HepG2 (cell line): Measurements from ENCODE around the gene C11orf24. TPM values are rescaled to one million over a fixed set of nuclear protein-coding genes. Genes with fewer than 3 reads are reported as not detected.

Experiments
- ATAC-seq: fragments of 200-7000 bp; cut with Tn5 transposase; 3 replicates; pipeline ENCODE4 v1.9.1; 2020; ENCODE audit warnings: mild to moderate bottlenecking, moderate library complexity
- BruUV-seq: library from RNA; stranded (reverse); fragments of 400-500 nt; replicated peaks from 2 replicates; lab custom pipeline; 2021; lab: Mats Ljungman, UMichigan
- CTCF ChIA-PET: fragments of 300-600 bp; formaldehyde crosslinking; extraction: SDS; loops from one replicate; lab custom pipeline; 2021; ENCODE audit warnings: low total read pairs, inconsistent platforms, low intra/inter-chr PET ratio; lab: Yijun Ruan, JAX
- POLR2A ChIA-PET: fragments of 350-600 bp; sonication (Branson Sonifier 250); formaldehyde crosslinking; loops from one replicate; lab custom pipeline; 2020; ENCODE audit warnings: antibody characterized with exemption, inconsistent platforms; lab: Yijun Ruan, JAX
- DNase-seq: peaks from one replicate; pipeline ENCODE4 v3.0.0-alpha.2; 2015; ENCODE audit warnings: low spot score
- FAIRE-seq: peaks from 3 replicates; lab custom pipeline; 2011; peaks lifted over from hg19 to GRCh38; lab: Jason Lieb, UNC
- H2AFZ ChIP-seq: one replicate; pipeline ENCODE4 v1.6.1; 2011; ENCODE audit warnings: low read length, inconsistent platforms
- H3K27ac ChIP-seq: fragments of 300-600 bp; 3 replicates; pipeline ENCODE4 v1.8.0; 2011; ENCODE audit warnings: mixed run types, mild to moderate bottlenecking, mixed read lengths, low read length, inconsistent platforms; ENCODE audit not compliant: insufficient read depth; ENCODE audit errors: extremely low read length
- H3K27me3 ChIP-seq, 2 experiments: fragments of 200-600 bp in 1 of 2; 2 replicates in 1 of 2; 3 replicates in 1 of 2; pipeline versions ENCODE4 v1.6.0 to v1.8.0; 2011; ENCODE audit warnings: low read length in 2 of 2, mild to moderate bottlenecking in 2 of 2, moderate library complexity in 2 of 2, inconsistent platforms in 1 of 2; ENCODE audit not compliant: insufficient read depth in 2 of 2, control insufficient read depth in 1 of 2
- H3K36me3 ChIP-seq, 2 experiments: fragments of 200-600 bp in 1 of 2; replicated peaks in 1 of 2; 2 replicates in 1 of 2; 3 replicates in 1 of 2; pipeline versions ENCODE4 v1.5.1 to v1.8.0; 2011; ENCODE audit warnings: low read length in 2 of 2, inconsistent platforms in 1 of 2; ENCODE audit not compliant: insufficient read depth in 2 of 2, control insufficient read depth in 1 of 2
- H3K4me1 ChIP-seq: 2 replicates; pipeline ENCODE4 v1.5.1; 2012; ENCODE audit warnings: low read length, inconsistent platforms; ENCODE audit not compliant: insufficient read depth
- H3K4me2 ChIP-seq: 2 replicates; pipeline ENCODE4 v1.6.0; 2011; ENCODE audit warnings: low read depth, low read length, inconsistent platforms
- H3K4me3 ChIP-seq, 3 experiments: fragments of 200-600 bp in 1 of 3; sonication (generic), shearing (Covaris generic) in 1 of 3; replicated peaks in 1 of 3; 2 replicates each; pipeline ENCODE4 v1.5.1; 2011 to 2016; ENCODE audit warnings: low read length in 3 of 3, inconsistent platforms in 2 of 3, low read depth in 2 of 3, mild to moderate bottlenecking in 2 of 3, control low read depth in 1 of 3, mixed read lengths in 1 of 3; ENCODE audit not compliant: insufficient read depth in 1 of 3
- H3K79me2 ChIP-seq: one replicate; pipeline ENCODE4 v1.6.1; 2011; ENCODE audit warnings: low read length, inconsistent platforms; ENCODE audit not compliant: insufficient read depth
- H3K9ac ChIP-seq: 2 replicates; pipeline ENCODE4 v1.6.0; 2011; ENCODE audit warnings: mild to moderate bottlenecking, low read depth, low read length, inconsistent platforms; ENCODE audit not compliant: insufficient read depth
- H3K9me3 ChIP-seq: 2 replicates; pipeline ENCODE4 v1.5.1; 2012; ENCODE audit warnings: mild to moderate bottlenecking, low read length
- H4K20me1 ChIP-seq: 2 replicates; pipeline ENCODE4 v1.6.0; 2011; ENCODE audit warnings: inconsistent platforms, mild to moderate bottlenecking, low read length, moderate library complexity; ENCODE audit not compliant: insufficient read depth
- NBN ChIP-seq: fragments of 450-650 bp; conservative IDR thresholded peaks from 2 replicates; pipeline ENCODE4 v1.6.1; 2017
- NFYB ChIP-seq: sonication (generic); formaldehyde crosslinking; IDR thresholded peaks from 2 replicates; pipeline ENCODE4 v1.4.0; 2020; ENCODE audit warnings: missing genetic modification reagents
- NR2F1 ChIP-seq, 2 experiments: fragments of 450-650 bp in 1 of 2; formaldehyde crosslinking in 1 of 2; IDR thresholded peaks; 2 replicates each; pipeline versions ENCODE4 v1.5.0 to v1.6.1; 2016 to 2020; ENCODE audit warnings: mild to moderate bottlenecking in 1 of 2, missing compliant biosample characterization in 1 of 2, missing genetic modification reagents in 1 of 2, moderate library complexity in 1 of 2
- PHF5A ChIP-seq: IDR thresholded peaks from one replicate; pipeline ENCODE4 v1.6.1; 2018; ENCODE audit warnings: low read depth, missing genetic modification reagents; ENCODE audit not compliant: unreplicated experiment
- TAF1 ChIP-seq: sonication (generic); formaldehyde crosslinking; IDR thresholded peaks from 2 replicates; pipeline ENCODE4 v1.4.0; 2020; ENCODE audit warnings: missing genetic modification reagents
- TBX3 ChIP-seq: fragments of 450-650 bp; IDR thresholded peaks from 2 replicates; pipeline ENCODE4 v1.6.1; 2017; ENCODE audit warnings: antibody characterized with exemption, mild to moderate bottlenecking, inconsistent platforms, borderline replicate concordance
- YEATS2 ChIP-seq: sonication (generic); formaldehyde crosslinking; IDR thresholded peaks from 2 replicates; pipeline ENCODE4 v1.4.0; 2020; ENCODE audit warnings: missing genetic modification reagents, borderline replicate concordance
- ZNF335 ChIP-seq: sonication (generic); formaldehyde crosslinking; IDR thresholded peaks from 2 replicates; pipeline ENCODE4 v1.4.0; 2020; ENCODE audit warnings: missing genetic modification reagents
- ZNF883 ChIP-seq: sonication (generic); formaldehyde crosslinking; IDR thresholded peaks from 2 replicates; pipeline ENCODE4 v1.5.1; 2020; ENCODE audit warnings: mild to moderate bottlenecking, missing genetic modification reagents; ENCODE audit errors: not compliant biosample characterization
- WGBS: methylation state at CpG from one replicate; pipeline ENCODE4 v1.1.6; 2017; ENCODE audit warnings: low lambda C conversion rate; 5-methylcytosine and 5-hydroxymethylcytosine counted together
- in situ Hi-C: cut with HindIII; loops from 2 replicates; pipeline ENCODE4 v1.10.0; 2017; ENCODE audit warnings: low pct_unique_long_range_greater_than_20kb; ENCODE audit not compliant: extremely low pct_ligation_motif_present
- intact Hi-C: fragments of 100-400 bp; cut with micrococcal nuclease; formaldehyde crosslinking; loops from one replicate; pipeline ENCODE4 v1.10.0; 2022; ENCODE audit not compliant: unreplicated experiment
- polyA plus RNA-seq, 8 experiments: library from polyadenylated mRNA; depleted of rRNA in 3 of 8; stranded (reverse) in 7 of 8; unstranded in 1 of 8; fragments of >200 nt; fragmentation: Illumina TruSeq in 4 of 8; extraction: Trizol in 4 of 8; gene quantifications; 2 replicates each; pipeline versions ENCODE4 v1.2.1 to v1.2.3, GENCODE V29; 2011 to 2016; ENCODE audit warnings: low read depth in 4 of 8, missing spikeins in 1 of 8, mixed read lengths in 1 of 8; ENCODE audit not compliant: insufficient read depth in 1 of 8
- total RNA-seq, 5 experiments: library from RNA; depleted of rRNA; stranded (reverse); fragments of >200 nt; fragmentation: Illumina TruSeq; extraction: Trizol; gene quantifications; 2 replicates each; pipeline ENCODE4 v1.2.3, GENCODE V29; 2016; ENCODE audit warnings: low read depth in 1 of 5
- TF ChIP-seq, protein P1 (sequence below): sonication (generic); formaldehyde crosslinking; IDR thresholded peaks from 2 replicates; pipeline ENCODE4 v1.5.0; 2020; ENCODE audit warnings: missing genetic modification reagents
- TF ChIP-seq, protein P2 (sequence below): sonication (generic); formaldehyde crosslinking; IDR thresholded peaks from 2 replicates; pipeline ENCODE4 v1.9.0; 2021; ENCODE audit warnings: missing genetic modification reagents, mild to moderate bottlenecking, borderline replicate concordance
- TF ChIP-seq, protein P3 (sequence below): sonication (generic); formaldehyde crosslinking; IDR thresholded peaks from 2 replicates; pipeline ENCODE4 v1.4.0; 2020; ENCODE audit warnings: missing genetic modification reagents
- TF ChIP-seq, protein P4 (sequence below): sonication (generic); formaldehyde crosslinking; IDR thresholded peaks from 2 replicates; pipeline ENCODE4 v1.5.1; 2020; ENCODE audit warnings: missing genetic modification reagents, mild to moderate bottlenecking, borderline replicate concordance
- TF ChIP-seq, protein P5 (sequence below): IDR thresholded peaks from 2 replicates; pipeline ENCODE4 v1.6.1; 2016; ENCODE audit warnings: missing biosample characterization, missing genetic modification reagents, low read depth

C11orf24 gene
- total and polyA plus RNA-seq, 2 of the 13 experiments (the other 11 are each of a cell fraction or from before 2014, with no cell fraction given) = 52.9 to 55.5 TPM

DNA sequence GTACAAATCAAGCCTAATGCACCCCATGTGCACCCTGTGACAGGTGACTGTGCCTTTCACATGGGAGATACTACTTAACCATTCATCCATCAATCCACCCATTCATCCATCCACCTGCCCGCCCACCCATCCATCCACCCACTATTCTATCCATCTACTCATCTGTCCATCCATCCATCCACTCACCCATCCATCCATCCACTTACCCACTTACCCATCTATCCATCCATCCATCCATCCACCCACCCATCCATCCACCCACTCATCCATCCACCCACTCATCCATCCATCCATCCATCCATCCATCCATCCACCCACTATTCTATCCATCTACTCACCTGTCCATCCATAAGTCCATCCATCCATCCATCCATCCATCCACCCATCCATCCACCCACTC, 7.5 kb downstream of the C11orf24 start (continued):
- TF ChIP-seq, protein P1, sequence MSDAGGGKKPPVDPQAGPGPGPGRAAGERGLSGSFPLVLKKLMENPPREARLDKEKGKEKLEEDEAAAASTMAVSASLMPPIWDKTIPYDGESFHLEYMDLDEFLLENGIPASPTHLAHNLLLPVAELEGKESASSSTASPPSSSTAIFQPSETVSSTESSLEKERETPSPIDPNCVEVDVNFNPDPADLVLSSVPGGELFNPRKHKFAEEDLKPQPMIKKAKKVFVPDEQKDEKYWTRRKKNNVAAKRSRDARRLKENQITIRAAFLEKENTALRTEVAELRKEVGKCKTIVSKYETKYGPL = no peak

DNA sequence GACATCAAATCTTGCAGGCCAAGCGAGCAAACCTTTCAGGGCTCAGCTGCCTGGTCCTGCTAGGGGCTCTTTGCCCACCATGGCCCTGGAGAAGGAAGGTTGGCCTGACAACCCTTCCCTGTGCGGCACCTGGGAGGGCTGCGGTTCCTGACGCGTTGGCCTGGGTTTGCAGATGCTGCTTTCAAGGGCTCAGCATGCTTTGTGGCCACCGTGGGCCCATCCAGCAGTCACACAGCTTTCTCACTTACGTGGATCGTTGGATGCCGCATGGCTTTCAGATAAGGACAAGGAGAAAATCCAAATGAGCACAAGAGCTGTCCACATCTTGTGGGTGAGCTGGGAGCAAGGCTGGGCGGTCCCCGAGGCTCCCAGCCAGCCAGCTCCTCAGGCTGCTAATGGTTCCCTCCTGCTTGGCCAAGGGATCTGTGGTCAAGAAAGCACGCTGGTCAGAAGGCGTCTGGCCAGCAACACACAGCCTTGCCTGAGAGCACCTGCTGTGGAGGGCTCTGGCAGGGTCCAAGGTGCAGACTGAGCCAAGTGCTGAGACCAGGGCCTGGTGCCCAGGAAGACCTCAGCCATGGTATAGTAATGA, 8.2 kb downstream of the C11orf24 start:
- CTCF ChIA-PET = no interaction called here
- 95% methylated on average over 11 of the region's 13 CpGs for WGBS
- TF ChIP-seq ZNF335 (no peak), NFYB (CRISPR knock-in tag) (no peak), TBX3 (no peak), YEATS2 (CRISPR knock-in tag) (no peak), ZNF883 (CRISPR knock-in tag) (no peak), TAF1 (CRISPR knock-in tag) (no peak), PHF5A (CRISPR knock-in tag) (no peak), NR2F1 (CRISPR knock-in tag; IDR thresholded peaks at IDR 0.05) (no peak), NBN (no peak)
- TF ChIP-seq, protein P2, sequence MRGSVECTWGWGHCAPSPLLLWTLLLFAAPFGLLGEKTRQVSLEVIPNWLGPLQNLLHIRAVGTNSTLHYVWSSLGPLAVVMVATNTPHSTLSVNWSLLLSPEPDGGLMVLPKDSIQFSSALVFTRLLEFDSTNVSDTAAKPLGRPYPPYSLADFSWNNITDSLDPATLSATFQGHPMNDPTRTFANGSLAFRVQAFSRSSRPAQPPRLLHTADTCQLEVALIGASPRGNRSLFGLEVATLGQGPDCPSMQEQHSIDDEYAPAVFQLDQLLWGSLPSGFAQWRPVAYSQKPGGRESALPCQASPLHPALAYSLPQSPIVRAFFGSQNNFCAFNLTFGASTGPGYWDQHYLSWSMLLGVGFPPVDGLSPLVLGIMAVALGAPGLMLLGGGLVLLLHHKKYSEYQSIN (CRISPR knock-in tag) = no peak
- TF ChIP-seq, protein P3, sequence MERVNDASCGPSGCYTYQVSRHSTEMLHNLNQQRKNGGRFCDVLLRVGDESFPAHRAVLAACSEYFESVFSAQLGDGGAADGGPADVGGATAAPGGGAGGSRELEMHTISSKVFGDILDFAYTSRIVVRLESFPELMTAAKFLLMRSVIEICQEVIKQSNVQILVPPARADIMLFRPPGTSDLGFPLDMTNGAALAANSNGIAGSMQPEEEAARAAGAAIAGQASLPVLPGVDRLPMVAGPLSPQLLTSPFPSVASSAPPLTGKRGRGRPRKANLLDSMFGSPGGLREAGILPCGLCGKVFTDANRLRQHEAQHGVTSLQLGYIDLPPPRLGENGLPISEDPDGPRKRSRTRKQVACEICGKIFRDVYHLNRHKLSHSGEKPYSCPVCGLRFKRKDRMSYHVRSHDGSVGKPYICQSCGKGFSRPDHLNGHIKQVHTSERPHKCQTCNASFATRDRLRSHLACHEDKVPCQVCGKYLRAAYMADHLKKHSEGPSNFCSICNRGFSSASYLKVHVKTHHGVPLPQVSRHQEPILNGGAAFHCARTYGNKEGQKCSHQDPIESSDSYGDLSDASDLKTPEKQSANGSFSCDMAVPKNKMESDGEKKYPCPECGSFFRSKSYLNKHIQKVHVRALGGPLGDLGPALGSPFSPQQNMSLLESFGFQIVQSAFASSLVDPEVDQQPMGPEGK (CRISPR knock-in tag) = no peak
- TF ChIP-seq, protein P4, sequence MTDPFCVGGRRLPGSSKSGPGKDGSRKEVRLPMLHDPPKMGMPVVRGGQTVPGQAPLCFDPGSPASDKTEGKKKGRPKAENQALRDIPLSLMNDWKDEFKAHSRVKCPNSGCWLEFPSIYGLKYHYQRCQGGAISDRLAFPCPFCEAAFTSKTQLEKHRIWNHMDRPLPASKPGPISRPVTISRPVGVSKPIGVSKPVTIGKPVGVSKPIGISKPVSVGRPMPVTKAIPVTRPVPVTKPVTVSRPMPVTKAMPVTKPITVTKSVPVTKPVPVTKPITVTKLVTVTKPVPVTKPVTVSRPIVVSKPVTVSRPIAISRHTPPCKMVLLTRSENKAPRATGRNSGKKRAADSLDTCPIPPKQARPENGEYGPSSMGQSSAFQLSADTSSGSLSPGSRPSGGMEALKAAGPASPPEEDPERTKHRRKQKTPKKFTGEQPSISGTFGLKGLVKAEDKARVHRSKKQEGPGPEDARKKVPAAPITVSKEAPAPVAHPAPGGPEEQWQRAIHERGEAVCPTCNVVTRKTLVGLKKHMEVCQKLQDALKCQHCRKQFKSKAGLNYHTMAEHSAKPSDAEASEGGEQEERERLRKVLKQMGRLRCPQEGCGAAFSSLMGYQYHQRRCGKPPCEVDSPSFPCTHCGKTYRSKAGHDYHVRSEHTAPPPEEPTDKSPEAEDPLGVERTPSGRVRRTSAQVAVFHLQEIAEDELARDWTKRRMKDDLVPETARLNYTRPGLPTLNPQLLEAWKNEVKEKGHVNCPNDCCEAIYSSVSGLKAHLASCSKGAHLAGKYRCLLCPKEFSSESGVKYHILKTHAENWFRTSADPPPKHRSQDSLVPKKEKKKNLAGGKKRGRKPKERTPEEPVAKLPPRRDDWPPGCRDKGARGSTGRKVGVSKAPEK = no peak
- TF ChIP-seq, protein P5, sequence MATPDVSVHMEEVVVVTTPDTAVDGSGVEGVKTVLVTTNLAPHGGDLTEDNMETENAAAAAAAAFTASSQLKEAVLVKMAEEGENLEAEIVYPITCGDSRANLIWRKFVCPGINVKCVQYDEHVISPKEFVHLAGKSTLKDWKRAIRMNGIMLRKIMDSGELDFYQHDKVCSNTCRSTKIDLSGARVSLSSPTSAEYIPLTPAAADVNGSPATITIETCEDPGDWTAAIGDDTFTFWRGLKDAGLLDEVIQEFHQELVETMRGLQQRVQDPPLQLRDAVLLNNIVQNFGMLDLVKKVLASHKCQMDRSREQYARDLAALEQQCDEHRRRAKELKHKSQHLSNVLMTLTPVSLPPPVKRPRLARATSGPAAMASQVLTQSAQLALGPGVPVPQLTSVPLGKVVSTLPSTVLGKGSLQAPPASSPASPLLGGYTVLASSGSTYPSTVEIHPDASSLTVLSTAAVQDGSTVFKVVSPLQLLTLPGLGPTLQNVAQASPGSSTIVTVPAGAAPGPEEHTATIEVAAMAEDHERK (CRISPR knock-in tag) = no peak

More for the DNA sequence above, 8.2 kb downstream of the C11orf24 start:
- ATAC-seq = no peak
- no TSS peak for BruUV-seq
- H3K9ac ChIP-seq = no peak overlapping the region
- no peak overlapping the region for H3K27ac ChIP-seq
- POLR2A ChIA-PET = interaction anchor here (1.3 kb wide), 1 partner anchor 34 kb away, joined by 5 read pairs; no protein-coding TSS in a partner anchor
- H3K4me3 ChIP-seq = no peak overlapping the region
- in situ Hi-C loops (no loop called here), intact Hi-C loops (no loop called here)
- H2AFZ ChIP-seq = no peak overlapping the region
- H3K27me3 ChIP-seq = no peaks in the 10 kb centered on the region
- no peaks in the 10 kb centered on the region for H3K9me3 ChIP-seq
- no peak for FAIRE-seq
- no peak overlapping the region for H3K4me2 ChIP-seq
- peaks cover 24 to 64% of the 10 kb centered on the region in 2 experiments for H3K36me3 ChIP-seq
- H3K79me2 ChIP-seq = peaks cover 5% of the 10 kb centered on the region
- DNase-seq = no peak
- H3K4me1 ChIP-seq = peaks cover 11% of the 10 kb centered on the region
- H4K20me1 ChIP-seq = no peaks in the 10 kb centered on the region
